ENCODE results near the gene AGPS.
"Not testable (repeated sequence)": the region's sequence is repeated elsewhere in the genome, so short reads cannot be mapped to it uniquely, and the experiment has no call there.

Gene AGPS

GRCh38 chr2:177391822-177392372, 676 bp upstream of the AGPS start:
- DNase-seq: no peak

- DNase-seq: no peak
Measured at GRCh38 chr2:177393203-177393755, 706 bp downstream of the AGPS start.

DNA sequence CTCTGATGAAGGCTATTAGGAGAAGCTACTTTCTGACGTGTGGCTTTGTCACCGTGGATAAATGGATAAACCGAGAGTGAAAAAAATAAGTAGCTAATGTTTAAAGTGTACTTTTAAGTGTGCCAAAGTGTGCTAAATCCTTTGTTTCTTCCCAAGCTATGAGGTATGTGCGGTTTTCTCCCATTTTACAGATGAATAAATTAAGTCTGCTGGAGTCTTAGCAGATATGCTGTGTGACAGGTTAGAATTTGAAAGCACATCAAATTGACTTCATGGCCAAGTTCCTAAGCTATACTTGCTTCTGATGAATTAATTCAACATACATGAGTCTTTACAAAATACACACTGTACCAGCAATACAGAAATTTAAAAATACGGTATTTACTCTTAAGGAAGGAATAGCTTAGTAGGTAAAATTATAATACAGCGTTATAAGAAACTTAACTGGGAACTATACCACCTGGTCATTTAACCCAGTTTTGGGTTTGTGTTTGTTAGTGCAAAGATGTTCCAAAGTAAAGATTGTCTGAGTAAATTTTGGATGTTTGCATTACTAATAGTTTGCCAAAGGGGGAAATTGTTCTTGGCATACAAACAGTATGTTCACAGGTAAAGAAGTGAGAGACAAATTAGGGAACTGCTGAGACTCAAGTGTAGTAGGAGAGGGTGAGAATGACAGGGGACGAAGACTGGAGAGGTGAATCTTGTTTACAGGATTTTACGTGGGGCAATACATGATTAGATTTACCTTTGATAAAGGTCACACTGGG, 1.4 kb downstream of the AGPS start:
- no peak for DNase-seq

DNA sequence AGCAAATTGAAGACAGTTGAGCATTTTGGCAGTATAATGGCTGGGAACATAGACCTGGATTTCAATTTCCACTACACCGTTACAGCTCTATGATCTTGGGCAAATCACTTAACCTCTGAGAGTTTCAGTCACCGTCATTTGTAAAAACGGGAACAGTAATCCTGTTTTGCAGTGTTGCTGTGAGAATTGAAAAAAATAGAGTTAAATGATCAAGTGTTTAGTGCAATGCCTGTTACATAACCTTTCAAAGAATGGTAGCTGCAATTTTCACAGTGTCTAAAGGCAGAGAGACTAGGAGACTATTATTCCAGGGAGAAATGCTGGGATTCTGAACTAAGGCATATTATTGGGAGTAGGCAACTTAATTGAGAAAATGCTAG, 2.0 kb downstream of the AGPS start:
- no peak for DNase-seq

- no peak for DNase-seq
Measured at GRCh38 chr2:177395351-177396065, 2.9 kb downstream of the AGPS start.

DNA sequence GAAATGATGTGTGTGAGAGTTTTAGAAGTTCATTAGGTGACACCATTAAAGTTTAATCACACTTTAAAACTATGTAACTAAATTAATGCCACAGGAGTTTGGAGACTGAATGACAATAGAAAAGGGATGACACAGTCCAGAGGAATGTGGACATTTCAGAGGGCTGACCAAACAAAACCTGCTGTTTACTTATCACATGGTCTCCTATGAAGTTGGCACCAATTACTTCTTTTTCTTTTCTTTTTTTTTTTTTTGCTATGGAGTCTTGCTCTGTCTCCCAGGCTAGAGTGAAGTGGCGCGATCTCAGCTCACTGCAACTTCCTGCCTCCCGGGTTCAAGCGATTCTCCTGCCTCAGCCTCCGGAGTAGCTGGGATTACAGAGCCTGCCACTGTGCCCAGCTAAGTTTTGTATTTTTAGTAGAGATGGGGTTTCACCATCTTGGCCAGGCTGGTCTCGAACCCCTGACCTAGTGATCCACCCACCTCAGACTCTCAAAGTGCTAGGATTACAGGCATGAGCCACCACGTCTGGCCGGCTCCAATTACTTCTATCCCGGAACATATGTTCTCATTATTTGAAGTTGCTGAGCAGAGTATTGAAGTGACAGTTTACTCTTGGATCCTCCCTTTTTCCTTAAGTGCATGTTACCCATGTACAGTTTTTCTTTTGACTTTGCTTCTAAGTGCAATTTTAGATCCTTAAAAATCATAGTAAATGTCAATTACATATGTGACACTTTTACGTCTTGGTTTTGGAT, 4.3 kb downstream of the AGPS start:
- no peak for DNase-seq

GRCh38 chr2:177397481-177398289, 5.1 kb downstream of the AGPS start:
- no peak for DNase-seq

DNA sequence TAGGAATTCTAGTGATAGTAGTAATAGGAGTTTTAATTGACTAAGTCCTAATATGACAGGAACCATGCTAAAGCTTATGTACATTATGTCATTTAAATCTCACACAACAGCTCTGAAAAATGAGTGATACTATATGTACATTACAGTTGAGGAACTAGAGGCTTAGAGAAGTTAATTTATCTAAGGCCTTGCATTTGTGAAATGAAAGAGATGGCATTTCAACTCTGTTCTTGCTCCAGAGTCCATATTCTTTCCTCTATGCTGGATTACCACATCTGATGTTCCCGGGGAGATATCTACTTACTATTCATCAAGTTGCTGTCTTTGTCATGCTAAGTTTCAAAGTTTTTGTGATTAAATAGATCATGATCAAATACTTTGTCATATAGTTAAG, 5.7 kb downstream of the AGPS start:
- DNase-seq: no peak

GRCh38 chr2:177398791-177399190, 6.2 kb downstream of the AGPS start:
- DNase-seq: no peak

DNA sequence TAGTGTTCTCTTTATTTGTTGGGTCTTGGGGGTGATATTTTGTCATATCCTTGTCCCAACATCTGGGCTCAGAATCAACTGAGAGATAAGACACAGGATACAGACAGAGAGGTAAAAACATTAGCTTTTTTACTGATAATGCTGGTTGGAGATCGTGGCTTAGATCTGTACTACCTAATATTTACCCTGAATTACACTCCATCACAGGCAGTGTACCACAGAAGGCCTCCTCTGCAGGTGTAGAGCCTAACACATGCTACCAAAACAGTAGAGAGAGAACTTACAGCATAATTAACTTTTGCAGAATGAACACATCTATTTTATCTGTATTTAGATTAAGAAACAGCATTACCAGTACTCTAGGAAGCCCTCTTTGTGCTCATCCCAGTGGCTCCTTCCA, 6.8 kb downstream of the AGPS start:
- DNase-seq: no peak

DNA sequence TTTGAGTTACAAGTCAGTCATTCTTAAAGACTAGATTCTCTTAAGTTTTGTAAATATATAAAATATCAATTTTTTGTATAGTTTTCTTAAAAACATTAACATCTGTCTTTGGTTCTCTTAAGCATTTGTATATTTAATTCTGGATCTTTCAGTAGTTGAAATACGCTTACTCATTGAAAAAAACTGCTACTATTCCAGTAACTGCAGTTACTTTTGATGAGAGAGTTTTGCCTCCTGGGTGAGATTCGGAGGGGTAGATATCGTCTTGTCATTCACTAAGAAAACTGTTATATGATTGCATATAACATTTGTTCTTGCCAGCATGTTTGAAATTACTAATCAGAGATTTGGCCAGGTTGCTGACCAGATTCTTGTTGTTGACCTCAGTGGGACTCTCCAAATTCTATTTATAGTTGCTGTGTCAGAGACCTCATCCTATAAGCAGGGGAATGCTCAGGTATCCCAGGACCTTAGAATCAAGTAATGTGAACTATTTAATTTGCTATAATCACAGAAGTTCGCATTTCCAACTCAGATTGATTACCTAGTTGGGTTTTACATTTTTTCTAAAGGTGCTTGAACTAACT, 7.9 kb downstream of the AGPS start:
- DNase-seq: no peak

DNA sequence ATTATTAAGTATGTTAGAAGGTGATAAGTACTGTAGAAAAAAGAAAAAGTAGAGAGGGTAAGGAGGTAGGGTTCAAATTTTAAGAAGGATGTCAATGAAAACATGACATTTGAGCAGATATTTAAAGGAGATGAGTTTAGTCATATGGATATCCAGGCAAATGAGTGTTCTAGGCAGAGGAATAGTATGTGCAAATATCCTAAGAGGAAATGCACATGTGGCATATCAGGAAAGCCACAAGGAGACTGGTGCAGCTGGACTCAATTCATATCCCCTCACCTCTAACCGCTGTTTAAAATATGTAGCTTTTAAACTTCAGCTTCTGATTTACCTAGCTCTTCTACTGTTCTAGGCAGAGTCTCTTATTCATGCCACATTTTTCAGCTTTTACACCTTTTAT, 9.5 kb downstream of the AGPS start:
- DNase-seq: no peak

DNA sequence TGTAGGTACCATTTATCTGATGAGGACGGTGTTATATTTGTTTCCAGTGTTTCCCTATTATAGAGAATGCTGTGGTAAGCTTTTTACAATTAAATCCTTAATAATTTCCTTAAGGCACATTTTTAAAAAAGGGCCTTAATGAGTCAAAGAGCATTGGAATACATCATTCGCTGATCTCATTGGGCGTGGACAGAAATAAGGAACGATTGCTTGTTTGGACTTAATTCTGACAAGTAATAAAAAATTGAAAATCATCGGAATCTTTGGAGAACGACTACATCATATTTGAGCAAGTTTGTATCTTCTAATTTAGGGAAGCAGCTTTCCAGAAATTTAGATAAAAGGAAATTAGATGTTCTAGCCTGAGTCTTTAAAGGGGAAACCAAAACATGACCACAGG, 11.3 kb downstream of the AGPS start:
- no peak for DNase-seq

- no peak for DNase-seq
Measured at GRCh38 chr2:177404243-177404642, 11.7 kb downstream of the AGPS start.

GRCh38 chr2:177405029-177405692, 12.6 kb downstream of the AGPS start:
- no peak for DNase-seq

GRCh38 chr2:177406182-177406581, 13.6 kb downstream of the AGPS start:
- DNase-seq: no peak

DNA sequence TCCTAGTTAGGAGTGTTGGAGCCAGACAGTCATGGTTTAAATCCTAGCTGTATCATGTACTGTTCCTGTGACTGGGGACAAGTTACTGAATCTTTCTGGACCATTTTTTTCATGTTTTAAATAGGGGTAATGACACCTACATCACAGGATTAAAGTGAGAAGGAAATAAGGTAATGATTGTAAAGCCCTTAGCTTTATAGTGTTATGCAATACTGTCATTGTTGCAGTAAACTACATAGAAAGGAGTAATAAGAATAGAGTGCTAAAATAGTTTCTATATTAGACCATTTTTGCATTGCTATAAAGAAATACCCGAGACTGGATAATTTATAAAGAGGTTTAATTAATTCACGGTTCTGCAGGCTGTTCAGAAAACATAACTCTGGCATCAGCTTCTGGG, 14.5 kb downstream of the AGPS start:
- DNase-seq: no peak

DNA sequence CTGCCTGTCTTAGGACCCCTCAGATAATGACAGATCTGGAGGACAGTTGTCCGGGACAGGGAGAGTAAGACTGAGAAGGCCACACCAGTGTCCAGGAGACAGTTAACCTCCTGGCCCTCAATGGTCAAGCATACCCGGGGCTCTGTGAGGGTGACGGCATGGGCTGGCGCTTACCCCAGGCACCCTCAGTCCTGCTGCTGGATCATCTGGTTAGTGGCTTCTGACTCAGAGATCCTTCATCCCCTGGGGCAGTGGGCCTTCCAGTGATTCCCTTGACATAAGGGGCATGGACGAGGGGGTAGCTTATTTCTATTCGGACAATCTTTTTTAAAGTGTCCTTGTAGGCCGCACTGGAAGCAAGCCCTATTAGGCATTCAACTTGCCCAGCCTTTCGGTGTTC, 18.1 kb downstream of the AGPS start:
- DNase-seq: not testable (repeated sequence)

DNA sequence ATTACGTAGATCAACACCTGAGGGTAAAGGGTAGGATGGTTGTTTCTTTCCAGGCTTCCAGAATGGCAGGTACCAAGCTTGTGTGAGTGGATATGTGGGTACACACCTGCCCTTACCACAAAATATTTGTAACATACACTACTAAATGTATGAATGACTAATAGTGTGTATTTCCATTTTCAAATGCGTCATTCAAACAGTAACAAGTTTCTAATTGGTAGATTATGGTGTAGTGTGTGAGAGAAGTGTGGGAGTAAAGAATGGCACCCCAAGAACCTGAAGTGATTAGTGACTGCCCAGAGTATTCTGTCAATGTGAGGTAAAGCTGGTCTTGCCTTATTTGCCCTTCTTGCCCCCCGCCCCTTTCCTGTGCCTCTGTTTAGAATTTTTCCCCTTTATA, 21.1 kb downstream of the AGPS start:
- no peak for DNase-seq

GRCh38 chr2:177419274-177419673, 26.7 kb downstream of the AGPS start:
- no peak for DNase-seq

- no peak for DNase-seq
Measured at GRCh38 chr2:177422271-177422670, 29.7 kb downstream of the AGPS start.

Measured in NCI-H774 (cell line).